ENCODE results near the gene GRIN2A. TPM values are rescaled to one million over a fixed set of nuclear protein-coding genes. Genes with fewer than 3 reads are reported as not detected.

The GRIN2A gene
- total and polyA plus RNA-seq, 2 of the 13 experiments (the other 11 are each of a cell fraction or from before 2014, with no cell fraction given): not detected

GRCh38 chr16:9996221-9996620, 186.0 kb downstream of the GRIN2A start:
- no peaks in the 10 kb centered on the region for H4K20me1 ChIP-seq (ENCODE audit: insufficient read depth, low read length)
- ATAC-seq (no peak), DNase-seq (ENCODE audit: low spot score) (no peak), FAIRE-seq (no peak)
- H3K27me3 ChIP-seq (ENCODE audit: control insufficient read depth in 1 of 2, insufficient read depth in 2 of 2, low read length in 2 of 2): no peaks in the 10 kb centered on the region
- no peaks in the 10 kb centered on the region for H3K79me2 ChIP-seq (ENCODE audit: insufficient read depth, low read length)
- H2AFZ ChIP-seq (ENCODE audit: low read length): no peak overlapping the region
- CTCF ChIA-PET (ENCODE audit: low intra/inter-chr PET ratio, low total read pairs): no interaction called here
- H3K4me2 ChIP-seq (ENCODE audit: low read depth, low read length): no peak overlapping the region
- no TSS peak for BruUV-seq (replicated peaks)
- no peaks in the 10 kb centered on the region for H3K9me3 ChIP-seq (ENCODE audit: low read length)
- intact Hi-C loops (cut with micrococcal nuclease; ENCODE audit: unreplicated experiment) (no loop called here), in situ Hi-C loops (cut with HindIII; ENCODE audit: extremely low pct_ligation_motif_present, low pct_unique_long_range_greater_than_20kb) (no loop called here)
- no peaks in the 10 kb centered on the region for H3K4me1 ChIP-seq (ENCODE audit: insufficient read depth, low read length)
- H3K9ac ChIP-seq (ENCODE audit: insufficient read depth, low read depth, low read length): no peak overlapping the region
- H3K4me3 ChIP-seq (replicated peaks in 1 of 3; ENCODE audit: insufficient read depth in 1 of 3, low read depth in 2 of 3, low read length in 3 of 3): no peak overlapping the region
- no peaks in the 10 kb centered on the region for H3K36me3 ChIP-seq (replicated peaks in 1 of 2; ENCODE audit: control insufficient read depth in 1 of 2, insufficient read depth in 2 of 2, low read length in 2 of 2)
- WGBS (ENCODE audit: low lambda C conversion rate): 0% methylated on average over 5 of the region's 5 CpGs
- POLR2A ChIA-PET: no interaction called here
- H3K27ac ChIP-seq (ENCODE audit: extremely low read length, insufficient read depth, low read length): no peak overlapping the region
- TF ChIP-seq CENPBD1 (CRISPR knock-in tag; IDR thresholded peaks at IDR 0.05; ENCODE audit: borderline replicate concordance, low read depth) (no peak), ZNF136 (CRISPR knock-in tag; IDR thresholded peaks at IDR 0.05; ENCODE audit: low read depth) (no peak), CBX2 (IDR thresholded peaks at IDR 0.05; ENCODE audit: low read depth, low read length) (no peak), CBX2 (CRISPR knock-in tag; IDR thresholded peaks at IDR 0.05; ENCODE audit: low read depth) (no peak), SRY (CRISPR knock-in tag; IDR thresholded peaks at IDR 0.05) (no peak), FOSL2 (CRISPR knock-in tag; IDR thresholded peaks at IDR 0.05) (no peak), KDM2A (CRISPR knock-in tag; IDR thresholded peaks at IDR 0.05; ENCODE audit: borderline replicate concordance, low read depth) (no peak), ZNF781 (CRISPR knock-in tag; IDR thresholded peaks at IDR 0.05; ENCODE audit: borderline replicate concordance, not compliant biosample characterization) (no peak), ZNF609 (CRISPR knock-in tag; IDR thresholded peaks at IDR 0.05; ENCODE audit: borderline replicate concordance) (no peak)
- TF ChIP-seq, protein P1, sequence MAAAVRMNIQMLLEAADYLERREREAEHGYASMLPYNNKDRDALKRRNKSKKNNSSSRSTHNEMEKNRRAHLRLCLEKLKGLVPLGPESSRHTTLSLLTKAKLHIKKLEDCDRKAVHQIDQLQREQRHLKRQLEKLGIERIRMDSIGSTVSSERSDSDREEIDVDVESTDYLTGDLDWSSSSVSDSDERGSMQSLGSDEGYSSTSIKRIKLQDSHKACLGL (CRISPR knock-in tag; IDR thresholded peaks at IDR 0.05): no peak
- TF ChIP-seq, protein P2, sequence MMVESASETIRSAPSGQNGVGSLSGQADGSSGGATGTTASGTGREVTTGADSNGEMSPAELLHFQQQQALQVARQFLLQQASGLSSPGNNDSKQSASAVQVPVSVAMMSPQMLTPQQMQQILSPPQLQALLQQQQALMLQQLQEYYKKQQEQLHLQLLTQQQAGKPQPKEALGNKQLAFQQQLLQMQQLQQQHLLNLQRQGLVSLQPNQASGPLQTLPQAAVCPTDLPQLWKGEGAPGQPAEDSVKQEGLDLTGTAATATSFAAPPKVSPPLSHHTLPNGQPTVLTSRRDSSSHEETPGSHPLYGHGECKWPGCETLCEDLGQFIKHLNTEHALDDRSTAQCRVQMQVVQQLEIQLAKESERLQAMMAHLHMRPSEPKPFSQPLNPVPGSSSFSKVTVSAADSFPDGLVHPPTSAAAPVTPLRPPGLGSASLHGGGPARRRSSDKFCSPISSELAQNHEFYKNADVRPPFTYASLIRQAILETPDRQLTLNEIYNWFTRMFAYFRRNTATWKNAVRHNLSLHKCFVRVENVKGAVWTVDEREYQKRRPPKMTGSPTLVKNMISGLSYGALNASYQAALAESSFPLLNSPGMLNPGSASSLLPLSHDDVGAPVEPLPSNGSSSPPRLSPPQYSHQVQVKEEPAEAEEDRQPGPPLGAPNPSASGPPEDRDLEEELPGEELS (CRISPR knock-in tag; IDR thresholded peaks at IDR 0.05): no peak
- TF ChIP-seq, protein P3, sequence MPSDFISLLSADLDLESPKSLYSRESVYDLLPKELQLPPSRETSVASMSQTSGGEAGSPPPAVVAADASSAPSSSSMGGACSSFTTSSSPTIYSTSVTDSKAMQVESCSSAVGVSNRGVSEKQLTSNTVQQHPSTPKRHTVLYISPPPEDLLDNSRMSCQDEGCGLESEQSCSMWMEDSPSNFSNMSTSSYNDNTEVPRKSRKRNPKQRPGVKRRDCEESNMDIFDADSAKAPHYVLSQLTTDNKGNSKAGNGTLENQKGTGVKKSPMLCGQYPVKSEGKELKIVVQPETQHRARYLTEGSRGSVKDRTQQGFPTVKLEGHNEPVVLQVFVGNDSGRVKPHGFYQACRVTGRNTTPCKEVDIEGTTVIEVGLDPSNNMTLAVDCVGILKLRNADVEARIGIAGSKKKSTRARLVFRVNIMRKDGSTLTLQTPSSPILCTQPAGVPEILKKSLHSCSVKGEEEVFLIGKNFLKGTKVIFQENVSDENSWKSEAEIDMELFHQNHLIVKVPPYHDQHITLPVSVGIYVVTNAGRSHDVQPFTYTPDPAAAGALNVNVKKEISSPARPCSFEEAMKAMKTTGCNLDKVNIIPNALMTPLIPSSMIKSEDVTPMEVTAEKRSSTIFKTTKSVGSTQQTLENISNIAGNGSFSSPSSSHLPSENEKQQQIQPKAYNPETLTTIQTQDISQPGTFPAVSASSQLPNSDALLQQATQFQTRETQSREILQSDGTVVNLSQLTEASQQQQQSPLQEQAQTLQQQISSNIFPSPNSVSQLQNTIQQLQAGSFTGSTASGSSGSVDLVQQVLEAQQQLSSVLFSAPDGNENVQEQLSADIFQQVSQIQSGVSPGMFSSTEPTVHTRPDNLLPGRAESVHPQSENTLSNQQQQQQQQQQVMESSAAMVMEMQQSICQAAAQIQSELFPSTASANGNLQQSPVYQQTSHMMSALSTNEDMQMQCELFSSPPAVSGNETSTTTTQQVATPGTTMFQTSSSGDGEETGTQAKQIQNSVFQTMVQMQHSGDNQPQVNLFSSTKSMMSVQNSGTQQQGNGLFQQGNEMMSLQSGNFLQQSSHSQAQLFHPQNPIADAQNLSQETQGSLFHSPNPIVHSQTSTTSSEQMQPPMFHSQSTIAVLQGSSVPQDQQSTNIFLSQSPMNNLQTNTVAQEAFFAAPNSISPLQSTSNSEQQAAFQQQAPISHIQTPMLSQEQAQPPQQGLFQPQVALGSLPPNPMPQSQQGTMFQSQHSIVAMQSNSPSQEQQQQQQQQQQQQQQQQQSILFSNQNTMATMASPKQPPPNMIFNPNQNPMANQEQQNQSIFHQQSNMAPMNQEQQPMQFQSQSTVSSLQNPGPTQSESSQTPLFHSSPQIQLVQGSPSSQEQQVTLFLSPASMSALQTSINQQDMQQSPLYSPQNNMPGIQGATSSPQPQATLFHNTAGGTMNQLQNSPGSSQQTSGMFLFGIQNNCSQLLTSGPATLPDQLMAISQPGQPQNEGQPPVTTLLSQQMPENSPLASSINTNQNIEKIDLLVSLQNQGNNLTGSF (CRISPR knock-in tag; IDR thresholded peaks at IDR 0.05): no peak

All from HepG2 (cell line).